Skeletal muscle satellite cell (primary cell): ENCODE measurements around the gene IL20RB.
"Not testable (repeated sequence)": the region's sequence is repeated elsewhere in the genome, so short reads cannot be mapped to it uniquely, and the experiment has no call there.

Source experiments
- H3K27me3 ChIP-seq: 2 replicates; pipeline ENCODE4 v1.7.0; 2013; ENCODE audit warnings: low read length; ENCODE audit not compliant: control insufficient read depth, insufficient read depth
- H3K36me3 ChIP-seq: 2 replicates; pipeline ENCODE4 v1.7.0; 2013; ENCODE audit warnings: mild to moderate bottlenecking, control low read depth, low read length; ENCODE audit not compliant: insufficient read depth
- H3K4me1 ChIP-seq: 2 replicates; pipeline ENCODE4 v1.7.0; 2013; ENCODE audit warnings: low read length; ENCODE audit not compliant: control insufficient read depth, insufficient read depth
- H3K4me2 ChIP-seq: 2 replicates; pipeline ENCODE4 v1.7.0; 2013; ENCODE audit warnings: mild to moderate bottlenecking, low read length
- H3K4me3 ChIP-seq: 2 replicates; pipeline ENCODE4 v1.7.0; 2013; ENCODE audit warnings: low read length
- H3K9ac ChIP-seq: 2 replicates; pipeline ENCODE4 v1.7.0; 2013; ENCODE audit warnings: mild to moderate bottlenecking, low read depth, low read length, moderate library complexity
- H3K9me3 ChIP-seq: replicated peaks from 2 replicates; pipeline ENCODE4 v1.7.0; 2013; ENCODE audit warnings: mild to moderate bottlenecking, control low read depth, low read length

Gene IL20RB

GRCh38 chr3:136962927-136963326 is 5.1 kb downstream of the IL20RB start:
- no peaks in the 10 kb centered on the region for H3K27me3 ChIP-seq
- no peak overlapping the region for H3K4me3 ChIP-seq
- no peaks in the 10 kb centered on the region for H3K36me3 ChIP-seq
- no peaks in the 10 kb centered on the region for H3K9me3 ChIP-seq
- H3K4me2 ChIP-seq: no peak overlapping the region
- H3K4me1 ChIP-seq: peaks cover 10% of the 10 kb centered on the region
- H3K9ac ChIP-seq: no peak overlapping the region

DNA sequence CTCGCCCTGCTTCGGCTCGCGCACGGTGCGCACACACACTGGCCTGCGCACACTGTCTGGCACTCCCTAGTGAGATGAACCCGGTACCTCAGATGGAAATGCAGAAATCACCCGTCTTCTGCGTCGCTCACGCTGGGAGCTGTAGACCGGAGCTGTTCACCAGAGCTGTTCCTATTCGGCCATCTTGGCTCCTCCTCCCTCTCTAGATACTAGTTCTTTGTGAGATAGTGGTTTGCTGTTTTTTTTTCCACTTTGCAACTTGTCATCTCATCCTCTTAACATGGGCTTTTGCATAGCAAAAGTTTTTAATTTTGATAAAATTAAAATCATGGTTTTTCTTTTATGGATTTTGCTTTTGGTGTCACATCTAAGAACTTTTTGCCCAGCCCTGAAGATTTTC is 11.8 kb downstream of the IL20RB start:
- H3K9ac ChIP-seq, H3K36me3 ChIP-seq, H3K27me3 ChIP-seq, H3K9me3 ChIP-seq, H3K4me3 ChIP-seq, H3K4me2 ChIP-seq, H3K4me1 ChIP-seq: not testable (repeated sequence)

- H3K4me3 ChIP-seq: no peak overlapping the region
- no peaks in the 10 kb centered on the region for H3K27me3 ChIP-seq
- H3K4me2 ChIP-seq: no peak overlapping the region
- no peaks in the 10 kb centered on the region for H3K4me1 ChIP-seq
- no peak overlapping the region for H3K9ac ChIP-seq
- no peaks in the 10 kb centered on the region for H3K36me3 ChIP-seq
- H3K9me3 ChIP-seq: no peaks in the 10 kb centered on the region
Observed at GRCh38 chr3:136973352-136973751, 15.6 kb downstream of the IL20RB start.

DNA sequence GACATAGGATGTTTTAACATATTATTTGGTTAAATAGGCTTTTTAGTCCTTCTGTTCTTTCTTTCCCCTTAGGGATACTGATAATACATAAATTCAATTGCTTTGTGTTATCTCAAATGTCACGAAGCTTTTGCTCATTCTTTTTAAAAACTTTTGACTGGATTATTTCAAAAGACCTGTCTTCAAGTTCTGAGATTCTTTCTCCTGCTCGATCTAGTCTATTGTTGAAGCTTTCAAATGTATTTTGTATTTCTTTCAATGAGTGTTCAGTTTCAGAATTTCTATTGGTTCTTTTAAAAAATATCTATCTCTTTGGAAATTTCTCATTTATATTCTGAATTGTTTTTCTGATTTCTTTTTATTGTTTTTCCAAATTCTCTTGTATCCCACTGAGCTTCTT is 16.9 kb downstream of the IL20RB start:
- peaks cover 3% of the 10 kb centered on the region for H3K4me1 ChIP-seq
- H3K4me3 ChIP-seq: no peak overlapping the region
- H3K27me3 ChIP-seq: no peaks in the 10 kb centered on the region
- no peak overlapping the region for H3K9ac ChIP-seq
- H3K9me3 ChIP-seq: no peaks in the 10 kb centered on the region
- H3K36me3 ChIP-seq: no peaks in the 10 kb centered on the region
- no peak overlapping the region for H3K4me2 ChIP-seq

- no peak overlapping the region for H3K4me3 ChIP-seq
- no peak overlapping the region for H3K4me2 ChIP-seq
- no peak overlapping the region for H3K9ac ChIP-seq
- H3K4me1 ChIP-seq: peaks cover 3% of the 10 kb centered on the region
- H3K27me3 ChIP-seq: no peaks in the 10 kb centered on the region
- no peaks in the 10 kb centered on the region for H3K9me3 ChIP-seq
- no peaks in the 10 kb centered on the region for H3K36me3 ChIP-seq
Observed at GRCh38 chr3:136979204-136979603, 21.4 kb downstream of the IL20RB start.

GRCh38 chr3:136979684-136980083 is 21.9 kb downstream of the IL20RB start:
- Histone ChIP-seq H3K27me3 (no peaks in the 10 kb centered on the region), H3K4me1 (peaks cover 8% of the 10 kb centered on the region), H3K4me3 (no peak overlapping the region), H3K4me2 (no peak overlapping the region), H3K9ac (no peak overlapping the region), H3K36me3 (no peaks in the 10 kb centered on the region), H3K9me3 (no peaks in the 10 kb centered on the region)

GRCh38 chr3:136982033-136982432 is 24.2 kb downstream of the IL20RB start:
- Histone ChIP-seq H3K27me3 (no peaks in the 10 kb centered on the region), H3K9me3 (no peaks in the 10 kb centered on the region), H3K36me3 (no peaks in the 10 kb centered on the region), H3K4me2 (no peak overlapping the region), H3K4me1 (peaks cover 19% of the 10 kb centered on the region), H3K9ac (no peak overlapping the region), H3K4me3 (no peak overlapping the region)

- Histone ChIP-seq H3K9me3 (no peaks in the 10 kb centered on the region), H3K36me3 (no peaks in the 10 kb centered on the region), H3K4me1 (peaks cover 19% of the 10 kb centered on the region), H3K27me3 (no peaks in the 10 kb centered on the region), H3K9ac (no peak overlapping the region), H3K4me3 (no peak overlapping the region), H3K4me2 (no peak overlapping the region)
Observed at GRCh38 chr3:136982520-136983138, 24.8 kb downstream of the IL20RB start.

DNA sequence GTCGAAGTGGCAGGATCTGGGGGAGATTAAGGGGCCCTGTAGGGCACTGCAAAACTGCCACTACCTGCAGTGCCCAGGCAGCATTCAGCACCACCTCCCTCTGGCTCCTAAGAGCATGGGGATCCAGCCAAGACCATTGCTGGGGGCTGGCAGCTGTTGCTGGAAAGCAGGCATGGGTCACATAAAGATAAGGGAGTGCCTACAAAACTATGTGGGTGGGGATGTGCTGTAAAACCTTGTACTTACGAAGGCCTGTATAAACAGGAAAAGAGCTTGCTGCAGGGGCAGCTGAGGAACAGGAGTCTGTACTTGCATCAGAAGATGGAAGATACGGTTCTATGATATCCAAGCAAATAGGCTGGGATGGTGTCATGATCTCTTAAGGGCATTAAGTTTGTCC is 27.1 kb downstream of the IL20RB start:
- peaks cover 17% of the 10 kb centered on the region for H3K4me1 ChIP-seq
- H3K4me2 ChIP-seq: peak overlapping the region; percentile 48
- H3K4me3 ChIP-seq: no peak overlapping the region
- peak overlapping the region; percentile 9 for H3K9ac ChIP-seq
- H3K9me3 ChIP-seq: no peaks in the 10 kb centered on the region
- H3K27me3 ChIP-seq: no peaks in the 10 kb centered on the region
- H3K36me3 ChIP-seq: no peaks in the 10 kb centered on the region

DNA sequence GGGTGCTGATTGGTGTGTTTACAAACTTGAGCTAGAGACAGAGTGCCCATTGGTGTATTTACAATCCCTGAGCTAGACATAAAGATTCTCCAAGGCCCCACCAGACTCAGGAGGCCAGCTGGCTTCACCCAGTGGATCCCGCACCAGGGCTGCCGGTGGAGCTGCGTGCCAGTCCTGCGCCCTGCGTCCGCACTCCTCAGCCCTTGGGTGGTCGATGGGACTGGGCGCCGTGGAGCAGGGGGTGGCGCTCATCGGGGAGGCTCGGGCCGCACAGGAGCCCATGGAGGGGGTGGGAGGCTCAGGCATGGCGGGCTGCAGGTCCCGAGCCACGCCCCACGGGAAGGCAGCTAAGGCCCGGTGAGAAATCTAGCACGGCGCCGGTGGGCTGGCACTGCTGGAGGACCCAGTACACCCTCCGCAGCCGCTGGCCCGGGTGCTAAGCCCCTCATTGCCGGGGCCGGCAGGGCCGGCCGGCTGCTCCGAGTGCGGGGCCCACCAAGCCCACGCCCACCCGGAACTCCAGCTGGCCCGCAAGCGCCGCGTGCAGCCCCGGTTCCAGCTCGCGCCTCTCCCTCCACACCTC is 29.7 kb downstream of the IL20RB start:
- not testable (repeated sequence) for H3K4me3 ChIP-seq, H3K27me3 ChIP-seq, H3K36me3 ChIP-seq, H3K4me2 ChIP-seq, H3K9ac ChIP-seq, H3K9me3 ChIP-seq
- H3K4me1 ChIP-seq: peaks cover 17% of the 10 kb centered on the region

- no peak overlapping the region for H3K9ac ChIP-seq
- H3K27me3 ChIP-seq: no peaks in the 10 kb centered on the region
- no peak overlapping the region for H3K4me2 ChIP-seq
- H3K36me3 ChIP-seq: no peaks in the 10 kb centered on the region
- no peak overlapping the region for H3K4me3 ChIP-seq
- H3K4me1 ChIP-seq: peaks cover 17% of the 10 kb centered on the region
- no peaks in the 10 kb centered on the region for H3K9me3 ChIP-seq
Observed at GRCh38 chr3:136988651-136989050, 30.9 kb downstream of the IL20RB start.

DNA sequence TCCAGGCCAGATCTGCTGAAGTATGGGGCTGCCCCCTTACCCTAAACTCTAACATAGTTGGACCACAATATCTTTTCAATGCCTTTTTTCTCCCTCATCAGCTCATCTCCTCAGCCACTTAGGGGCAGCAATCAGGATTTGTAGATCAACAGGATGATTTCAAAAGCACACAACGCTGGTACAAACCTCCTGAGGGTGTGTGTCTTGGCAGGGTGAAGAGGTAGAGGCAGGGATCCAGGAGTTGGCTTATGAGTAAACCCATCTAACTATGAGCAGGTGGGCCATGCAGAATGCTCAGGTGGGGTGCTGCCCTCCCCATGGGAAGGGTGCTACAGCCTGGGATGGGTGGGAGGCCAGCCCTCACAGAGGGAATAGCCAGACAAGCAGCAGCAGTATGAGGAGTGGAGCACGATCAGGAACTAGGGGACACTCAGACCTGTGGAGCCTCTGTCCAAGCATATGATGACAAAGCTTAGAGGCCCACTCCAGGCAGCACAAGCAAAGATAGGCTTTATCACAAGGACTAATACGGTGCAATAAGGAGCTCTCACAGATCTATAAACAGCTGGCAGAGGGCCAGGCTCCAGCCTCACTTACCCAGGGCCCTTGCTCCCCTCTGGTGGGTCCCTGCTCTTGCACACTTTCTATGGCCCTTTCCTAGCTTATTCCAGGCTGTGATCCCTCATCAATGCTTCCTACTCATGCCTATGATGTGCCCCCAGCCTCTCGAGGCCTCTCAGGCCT is 32.2 kb downstream of the IL20RB start:
- no peak overlapping the region for H3K9ac ChIP-seq
- H3K27me3 ChIP-seq: no peaks in the 10 kb centered on the region
- H3K4me1 ChIP-seq: peaks cover 16% of the 10 kb centered on the region
- no peaks in the 10 kb centered on the region for H3K9me3 ChIP-seq
- H3K36me3 ChIP-seq: no peaks in the 10 kb centered on the region
- no peak overlapping the region for H3K4me2 ChIP-seq
- H3K4me3 ChIP-seq: no peak overlapping the region
